ENCODE results near the gene TMEM181. TPM values are rescaled to one million over a fixed set of nuclear protein-coding genes. Genes with fewer than 3 reads are reported as not detected.

The TMEM181 gene
- total and polyA plus RNA-seq, 2 donors (not counting 1 experiment from before 2014, with no cell fraction given): 35.6 to 36.0 TPM

DNA sequence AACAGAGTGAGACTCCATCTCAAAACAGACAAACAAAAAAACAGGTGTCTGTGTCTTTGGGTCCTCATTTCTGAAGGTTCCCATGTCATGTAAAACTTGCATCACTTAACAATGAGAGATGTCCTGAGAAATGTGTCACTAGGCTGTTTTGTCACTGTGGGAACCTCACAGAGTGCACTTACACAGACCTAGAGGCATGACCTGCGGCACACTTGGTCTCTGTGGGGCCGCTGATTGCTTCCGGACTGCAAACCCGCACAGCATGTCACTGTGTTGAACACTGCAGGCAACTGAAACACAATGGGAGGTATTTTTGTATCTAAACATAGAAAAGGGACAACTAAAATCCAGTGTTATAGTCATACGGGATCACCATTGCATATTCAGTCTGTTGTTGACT is 42.3 kb upstream of the TMEM181 start:
- Histone ChIP-seq H4K20me1 (ENCODE audit: control insufficient read depth, extremely low read depth, insufficient read depth, low read length) (no peaks in the 10 kb centered on the region), H3K9me3 (ENCODE audit: control insufficient read depth, insufficient read depth, low read depth, low read length) (no peaks in the 10 kb centered on the region), H3K27ac (ENCODE audit: insufficient read depth, low read length) (no peak overlapping the region), H3K79me2 (ENCODE audit: control insufficient read depth, insufficient read depth, low read length) (no peaks in the 10 kb centered on the region), H3K27me3 (ENCODE audit: control insufficient read depth, insufficient read depth, low read length) (peaks cover 7% of the 10 kb centered on the region), H2AFZ (ENCODE audit: low read length) (no peak overlapping the region), H3K36me3 (ENCODE audit: control insufficient read depth, insufficient read depth, low read length) (no peaks in the 10 kb centered on the region), H3K4me1 (ENCODE audit: control insufficient read depth, extremely low read depth, insufficient read depth, low read length) (no peaks in the 10 kb centered on the region), H3K4me3 (replicated peaks in 1 of 4; ENCODE audit: control extremely low read depth in 1 of 4, insufficient read depth in 1 of 4, low read depth in 3 of 4, low read length in 4 of 4) (no peak overlapping the region), H3K4me2 (ENCODE audit: extremely low read depth, insufficient read depth, low read length) (no peak overlapping the region), H3K9ac (ENCODE audit: insufficient read depth, low read length) (no peak overlapping the region)
- TF ChIP-seq, protein P1, sequence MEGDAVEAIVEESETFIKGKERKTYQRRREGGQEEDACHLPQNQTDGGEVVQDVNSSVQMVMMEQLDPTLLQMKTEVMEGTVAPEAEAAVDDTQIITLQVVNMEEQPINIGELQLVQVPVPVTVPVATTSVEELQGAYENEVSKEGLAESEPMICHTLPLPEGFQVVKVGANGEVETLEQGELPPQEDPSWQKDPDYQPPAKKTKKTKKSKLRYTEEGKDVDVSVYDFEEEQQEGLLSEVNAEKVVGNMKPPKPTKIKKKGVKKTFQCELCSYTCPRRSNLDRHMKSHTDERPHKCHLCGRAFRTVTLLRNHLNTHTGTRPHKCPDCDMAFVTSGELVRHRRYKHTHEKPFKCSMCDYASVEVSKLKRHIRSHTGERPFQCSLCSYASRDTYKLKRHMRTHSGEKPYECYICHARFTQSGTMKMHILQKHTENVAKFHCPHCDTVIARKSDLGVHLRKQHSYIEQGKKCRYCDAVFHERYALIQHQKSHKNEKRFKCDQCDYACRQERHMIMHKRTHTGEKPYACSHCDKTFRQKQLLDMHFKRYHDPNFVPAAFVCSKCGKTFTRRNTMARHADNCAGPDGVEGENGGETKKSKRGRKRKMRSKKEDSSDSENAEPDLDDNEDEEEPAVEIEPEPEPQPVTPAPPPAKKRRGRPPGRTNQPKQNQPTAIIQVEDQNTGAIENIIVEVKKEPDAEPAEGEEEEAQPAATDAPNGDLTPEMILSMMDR (conservative IDR thresholded peaks at IDR 0.05 in 1 of 2, IDR thresholded peaks at IDR 0.05 in 1 of 2; ENCODE audit: low read depth in 1 of 2, low read length in 2 of 2): no peak
- TF ChIP-seq EZH2 (IDR thresholded peaks at IDR 0.05; ENCODE audit: low read length, missing control alignments): no peak
- DNase-seq (ENCODE audit: low read depth in 2 of 2): no peak

DNA sequence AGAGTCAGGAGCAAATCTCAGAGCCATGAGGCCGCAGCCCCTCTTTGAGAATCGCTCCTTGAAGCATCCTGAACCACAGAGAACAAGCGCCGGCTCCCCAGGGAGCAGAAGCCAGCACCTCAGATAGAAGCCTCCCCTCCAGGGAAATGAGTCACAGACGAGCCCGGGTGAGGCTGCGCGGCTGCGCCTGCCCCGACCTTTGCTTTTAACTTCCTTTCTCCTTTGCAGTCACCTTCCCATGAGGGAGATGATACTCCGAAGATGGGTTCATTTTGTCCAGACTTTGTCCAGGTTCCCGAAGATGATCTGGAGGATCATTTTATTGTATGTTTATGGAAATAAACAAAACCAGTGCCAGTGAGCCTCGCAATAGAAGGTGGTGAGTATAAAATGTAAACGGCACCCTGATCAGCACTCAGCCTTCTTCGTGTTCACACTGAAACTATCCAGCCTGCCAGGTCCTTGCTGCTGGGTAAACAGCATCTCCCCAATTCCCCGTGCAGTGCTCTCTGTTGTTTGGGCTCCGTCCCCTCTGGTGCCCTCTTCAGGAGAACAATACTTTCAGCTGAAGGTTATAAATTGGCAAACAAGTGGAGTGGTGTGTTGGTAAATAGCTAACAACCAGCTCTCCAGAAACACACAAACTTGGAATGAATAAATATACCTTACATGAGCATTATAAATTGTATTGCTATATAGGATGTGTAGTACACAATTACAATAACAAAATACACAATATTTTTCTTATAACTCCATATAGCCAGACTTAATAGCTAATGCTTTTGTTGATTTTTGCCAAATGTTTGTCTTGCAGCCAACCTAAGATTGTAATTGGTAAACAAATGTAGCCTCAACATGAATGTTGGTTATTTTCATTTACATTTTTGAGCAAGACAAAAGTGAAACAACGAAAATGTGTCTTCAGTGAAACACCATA is 41.4 kb upstream of the TMEM181 start:
- H3K36me3 ChIP-seq (ENCODE audit: control insufficient read depth, insufficient read depth, low read length): no peaks in the 10 kb centered on the region

DNA sequence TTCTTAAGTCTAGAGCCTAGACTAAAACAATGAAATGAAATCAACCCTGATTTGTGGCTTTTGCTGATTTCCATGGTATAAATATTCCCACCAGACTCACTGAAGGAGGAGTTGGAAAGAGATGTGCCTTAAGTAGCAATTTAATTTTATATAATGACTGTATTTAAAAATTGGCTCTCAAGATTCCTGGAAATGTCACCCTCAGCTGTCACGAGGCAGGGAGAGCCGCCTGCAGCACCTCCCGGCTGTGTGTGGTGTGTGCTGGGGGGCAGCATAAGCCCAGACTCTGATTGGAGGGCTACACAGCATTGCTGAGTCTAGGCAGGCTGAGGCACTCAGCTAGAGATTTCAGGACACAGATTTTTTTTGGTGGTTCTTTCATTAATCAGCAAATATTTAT is 40.6 kb upstream of the TMEM181 start:
- Histone ChIP-seq H4K20me1 (ENCODE audit: control insufficient read depth, extremely low read depth, insufficient read depth, low read length) (no peaks in the 10 kb centered on the region), H3K4me2 (ENCODE audit: extremely low read depth, insufficient read depth, low read length) (no peak overlapping the region), H3K9ac (ENCODE audit: insufficient read depth, low read length) (no peak overlapping the region), H3K27ac (ENCODE audit: insufficient read depth, low read length) (no peak overlapping the region), H3K27me3 (ENCODE audit: control insufficient read depth, insufficient read depth, low read length) (peaks cover 8% of the 10 kb centered on the region), H3K79me2 (ENCODE audit: control insufficient read depth, insufficient read depth, low read length) (no peaks in the 10 kb centered on the region), H3K4me1 (ENCODE audit: control insufficient read depth, extremely low read depth, insufficient read depth, low read length) (no peaks in the 10 kb centered on the region), H3K4me3 (replicated peaks in 1 of 4; ENCODE audit: control extremely low read depth in 1 of 4, insufficient read depth in 1 of 4, low read depth in 3 of 4, low read length in 4 of 4) (no peak overlapping the region), H3K36me3 (ENCODE audit: control insufficient read depth, insufficient read depth, low read length) (no peaks in the 10 kb centered on the region), H3K9me3 (ENCODE audit: control insufficient read depth, insufficient read depth, low read depth, low read length) (no peaks in the 10 kb centered on the region), H2AFZ (ENCODE audit: low read length) (no peak overlapping the region)
- TF ChIP-seq, protein P1 (conservative IDR thresholded peaks at IDR 0.05 in 1 of 2, IDR thresholded peaks at IDR 0.05 in 1 of 2; ENCODE audit: low read depth in 1 of 2, low read length in 2 of 2): no peak
- TF ChIP-seq EZH2 (IDR thresholded peaks at IDR 0.05; ENCODE audit: low read length, missing control alignments): no peak
- no peak for DNase-seq (ENCODE audit: low read depth in 2 of 2)

More for the DNA sequence above, 41.4 kb upstream of the TMEM181 start:
- peak overlapping the region; percentile 92 for H3K4me2 ChIP-seq (ENCODE audit: extremely low read depth, insufficient read depth, low read length)
- peak; percentile 72 to 80 for DNase-seq (ENCODE audit: low read depth in 2 of 2)
- no peaks in the 10 kb centered on the region for H4K20me1 ChIP-seq (ENCODE audit: control insufficient read depth, extremely low read depth, insufficient read depth, low read length)
- H3K9me3 ChIP-seq (ENCODE audit: control insufficient read depth, insufficient read depth, low read depth, low read length): no peaks in the 10 kb centered on the region
- H3K4me1 ChIP-seq (ENCODE audit: control insufficient read depth, extremely low read depth, insufficient read depth, low read length): no peaks in the 10 kb centered on the region
- no peaks in the 10 kb centered on the region for H3K79me2 ChIP-seq (ENCODE audit: control insufficient read depth, insufficient read depth, low read length)
- peak overlapping the region; percentile 78 for H2AFZ ChIP-seq (ENCODE audit: low read length)
- TF ChIP-seq, protein P1 (conservative IDR thresholded peaks at IDR 0.05 in 1 of 2, IDR thresholded peaks at IDR 0.05 in 1 of 2; ENCODE audit: low read depth in 1 of 2, low read length in 2 of 2): peak; percentile 65 to 71
- no peak for TF ChIP-seq EZH2 (IDR thresholded peaks at IDR 0.05; ENCODE audit: low read length, missing control alignments)
- H3K9ac ChIP-seq (ENCODE audit: insufficient read depth, low read length): no peak overlapping the region
- H3K27ac ChIP-seq (ENCODE audit: insufficient read depth, low read length): no peak overlapping the region
- peaks cover 7% of the 10 kb centered on the region for H3K27me3 ChIP-seq (ENCODE audit: control insufficient read depth, insufficient read depth, low read length)
- H3K4me3 ChIP-seq (replicated peaks in 1 of 4; ENCODE audit: control extremely low read depth in 1 of 4, insufficient read depth in 1 of 4, low read depth in 3 of 4, low read length in 4 of 4): peak overlapping the region; percentile 44 to 49 (median 48)

Data from fibroblast of lung (primary cell).